Measurements from ENCODE around the gene CLDN11. TPM values are rescaled to one million over a fixed set of nuclear protein-coding genes. Genes with fewer than 3 reads are reported as not detected.

Gene CLDN11
- total RNA-seq, 1 experiment from 2014 or later = not detected

DNA sequence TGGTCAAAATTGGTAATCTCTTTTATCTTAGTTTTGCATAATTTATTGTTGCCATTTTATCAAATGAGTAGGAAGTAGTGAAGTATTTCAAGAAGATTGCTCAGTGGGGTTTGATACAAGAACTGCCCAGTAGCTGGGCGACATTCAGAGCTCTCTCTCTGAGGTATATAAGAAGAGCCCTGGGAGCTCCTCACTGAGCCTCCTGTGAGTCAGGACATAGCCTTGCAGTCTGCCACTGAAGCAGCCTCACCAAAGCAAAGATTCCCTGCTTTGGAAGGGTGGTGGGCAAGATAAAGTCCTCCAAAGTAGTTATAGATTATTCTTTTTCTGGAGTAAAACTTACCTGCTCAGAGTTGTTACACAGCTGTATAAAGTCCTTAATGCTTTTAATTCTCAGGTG is 35.1 kb upstream of the CLDN11 start:
- no peak for DNase-seq (ENCODE audit: unreplicated experiment)
- Mint-ChIP-seq H3K4me1 (ENCODE audit: insufficient read depth, unreplicated experiment) (peaks cover 4% of the 10 kb centered on the region), H3K27me3 (ENCODE audit: insufficient read depth, unreplicated experiment) (no peaks in the 10 kb centered on the region), H3K27ac (ENCODE audit: low read depth, unreplicated experiment) (peak overlapping the region; percentile 14), H3K36me3 (ENCODE audit: insufficient read depth, unreplicated experiment) (peaks cover 39% of the 10 kb centered on the region), H3K4me3 (ENCODE audit: unreplicated experiment) (no peak overlapping the region), H3K9me3 (ENCODE audit: unreplicated experiment) (no peaks in the 10 kb centered on the region)
- no TSS peak for BruUV-seq (replicated peaks)
- TF ChIP-seq CTCF (IDR thresholded peaks at IDR 0.05; ENCODE audit: unreplicated experiment) = no peak
- ChIA-PET CTCF (interaction anchor here (0.9 to 1.7 kb wide), 4 partner anchors 9 to 425 kb away, joined by 3 to 5 read pairs (median 5); no protein-coding TSS in a partner anchor), POLR2A (interaction anchor here (1.2 to 2.5 kb wide), 2 partner anchors 13 to 22 kb away, joined by 4 to 5 read pairs; no protein-coding TSS in a partner anchor)
- intact Hi-C loops (cut with micrococcal nuclease) = no loop called here

DNA sequence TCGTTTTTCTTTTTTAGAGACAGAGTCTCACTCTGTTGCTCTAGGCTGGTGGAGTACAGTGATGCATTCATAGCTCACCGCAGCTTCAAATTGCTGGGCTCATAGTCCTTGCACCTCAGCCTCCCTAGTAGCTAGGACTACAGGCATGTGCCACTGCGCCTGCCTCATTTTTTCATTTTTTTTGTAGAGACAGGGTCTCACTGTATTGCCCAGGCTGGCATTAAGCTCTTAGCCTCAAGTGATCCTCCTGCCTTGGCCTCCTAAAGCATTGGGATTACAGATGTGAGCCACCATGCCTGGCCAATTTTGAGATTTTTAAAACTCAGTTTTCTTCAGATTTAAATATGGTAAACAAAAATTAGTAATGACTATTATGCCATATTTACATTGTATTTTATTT is 32.2 kb upstream of the CLDN11 start:
- POLR2A ChIA-PET = no interaction called here
- no peak overlapping the region for H3K4me3 Mint-ChIP-seq (ENCODE audit: unreplicated experiment)
- H3K36me3 Mint-ChIP-seq (ENCODE audit: insufficient read depth, unreplicated experiment) = peaks cover 34% of the 10 kb centered on the region
- no peak for DNase-seq (ENCODE audit: unreplicated experiment)
- TF ChIP-seq CTCF (IDR thresholded peaks at IDR 0.05; ENCODE audit: unreplicated experiment) = no peak
- BruUV-seq (replicated peaks) = no TSS peak
- CTCF ChIA-PET = interaction anchor here (0.6 to 2.4 kb wide), 6 partner anchors 11 to 262 kb away, joined by 3 to 10 read pairs (median 4); no protein-coding TSS in a partner anchor
- H3K4me1 Mint-ChIP-seq (ENCODE audit: insufficient read depth, unreplicated experiment) = peaks cover 4% of the 10 kb centered on the region
- no peak overlapping the region for H3K27ac Mint-ChIP-seq (ENCODE audit: low read depth, unreplicated experiment)
- H3K9me3 Mint-ChIP-seq (ENCODE audit: unreplicated experiment) = no peaks in the 10 kb centered on the region
- H3K27me3 Mint-ChIP-seq (ENCODE audit: insufficient read depth, unreplicated experiment) = no peaks in the 10 kb centered on the region
- intact Hi-C loops (cut with micrococcal nuclease) = no loop called here

DNA sequence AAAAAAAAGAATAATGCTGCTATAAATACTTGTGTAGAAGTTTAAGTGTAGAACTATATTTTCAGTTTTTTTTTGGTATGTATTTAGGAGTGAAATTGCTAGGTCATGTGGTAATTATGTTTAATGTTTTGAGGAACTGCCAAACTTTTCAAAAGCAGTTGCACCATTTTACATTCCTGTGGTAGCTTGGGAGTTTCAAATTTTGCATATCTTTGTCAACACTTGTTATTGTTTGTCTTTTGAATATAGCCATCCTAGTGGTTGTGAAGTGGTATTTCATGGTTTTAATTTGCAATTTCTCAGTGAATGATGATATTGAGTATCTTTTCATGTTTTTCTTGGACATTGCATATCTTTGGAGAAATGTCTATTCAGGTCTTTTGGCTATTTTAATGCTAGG is 30.7 kb upstream of the CLDN11 start:
- Mint-ChIP-seq H3K27ac (ENCODE audit: low read depth, unreplicated experiment) (no peak overlapping the region), H3K4me3 (ENCODE audit: unreplicated experiment) (no peak overlapping the region), H3K9me3 (ENCODE audit: unreplicated experiment) (no peaks in the 10 kb centered on the region), H3K36me3 (ENCODE audit: insufficient read depth, unreplicated experiment) (peaks cover 42% of the 10 kb centered on the region), H3K4me1 (ENCODE audit: insufficient read depth, unreplicated experiment) (peaks cover 10% of the 10 kb centered on the region), H3K27me3 (ENCODE audit: insufficient read depth, unreplicated experiment) (no peaks in the 10 kb centered on the region)
- ChIA-PET CTCF (interaction anchor here (0.6 to 1.5 kb wide), 5 partner anchors 13 to 70 kb away, joined by 3 to 5 read pairs (median 3); no protein-coding TSS in a partner anchor), POLR2A (interaction anchor here (0.6 kb wide), 1 partner anchor 590 kb away, joined by 3 read pairs; no protein-coding TSS in a partner anchor)
- intact Hi-C loops (cut with micrococcal nuclease) = no loop called here
- no peak for TF ChIP-seq CTCF (IDR thresholded peaks at IDR 0.05; ENCODE audit: unreplicated experiment)
- peak; percentile 13 for DNase-seq (ENCODE audit: unreplicated experiment)
- no TSS peak for BruUV-seq (replicated peaks)

- Mint-ChIP-seq H3K27me3 (ENCODE audit: insufficient read depth, unreplicated experiment) (no peaks in the 10 kb centered on the region), H3K27ac (ENCODE audit: low read depth, unreplicated experiment) (no peak overlapping the region), H3K4me3 (ENCODE audit: unreplicated experiment) (no peak overlapping the region), H3K4me1 (ENCODE audit: insufficient read depth, unreplicated experiment) (peaks cover 5% of the 10 kb centered on the region), H3K36me3 (ENCODE audit: insufficient read depth, unreplicated experiment) (peaks cover 32% of the 10 kb centered on the region), H3K9me3 (ENCODE audit: unreplicated experiment) (no peaks in the 10 kb centered on the region)
- intact Hi-C loops (cut with micrococcal nuclease) = no loop called here
- no peak for TF ChIP-seq CTCF (IDR thresholded peaks at IDR 0.05; ENCODE audit: unreplicated experiment)
- ChIA-PET POLR2A (interaction anchor here (0.6 to 0.7 kb wide), 2 partner anchors 45 to 480 kb away, joined by 3 read pairs; no protein-coding TSS in a partner anchor), CTCF (interaction anchor here (0.7 to 1.4 kb wide), 5 partner anchors 19 to 122 kb away, joined by 3 to 5 read pairs (median 3); no protein-coding TSS in a partner anchor)
- BruUV-seq (replicated peaks) = no TSS peak
- DNase-seq (ENCODE audit: unreplicated experiment) = no peak
Observed at GRCh38 chr3:170391108-170391507, 27.6 kb upstream of the CLDN11 start.

All from MCF 10A (cell line).